Endothelial cell of umbilical vein (primary cell): Measurements from ENCODE around the gene SYNDIG1.

Source experiments
- CTCF ChIP-seq, 2 donors: IDR thresholded peaks; 1 replicate in 1 of 2; 2 replicates in 1 of 2; pipeline ENCODE4 v1.5.1; 2011; ENCODE audit warnings: low read length in 2 of 2, mild to moderate bottlenecking in 2 of 2, moderate library complexity in 2 of 2, control low read depth in 1 of 2, inconsistent platforms in 1 of 2, low read depth in 1 of 2; ENCODE audit not compliant: insufficient read depth in 1 of 2; ENCODE audit errors: extremely low read depth in 1 of 2
- EZH2 ChIP-seq: IDR thresholded peaks from 2 replicates; pipeline ENCODE4 v1.6.1; 2012; ENCODE audit warnings: borderline replicate concordance, low read depth, mild to moderate bottlenecking, moderate library complexity, low read length, inconsistent platforms; ENCODE audit not compliant: severe bottlenecking
- POLR2A ChIP-seq: IDR thresholded peaks from 2 replicates; pipeline ENCODE4 v1.6.1; 2012; ENCODE audit warnings: low read depth, mild to moderate bottlenecking, control low read depth, low read length

GRCh38 chr20:24648481-24648880 is 179.1 kb downstream of the SYNDIG1 start:
- TF ChIP-seq CTCF (IDR thresholded peaks at IDR 0.05; ENCODE audit: extremely low read depth in 1 of 2, insufficient read depth in 1 of 2, low read depth in 1 of 2, low read length in 2 of 2) (no peak), EZH2 (no peak), POLR2A (no peak)
